HUES48 (cell line): ENCODE data around the gene ZSCAN21.

ENCODE experiments used
- H3K27ac ChIP-seq: one replicate; pipeline ENCODE4 v1.7.0; 2013; ENCODE audit warnings: low read depth, low read length, inconsistent platforms
- H3K27me3 ChIP-seq: 2 replicates; pipeline ENCODE4 v1.6.1; 2013; ENCODE audit warnings: mild to moderate bottlenecking, low read length; ENCODE audit not compliant: control insufficient read depth, insufficient read depth
- H3K36me3 ChIP-seq: 2 replicates; pipeline ENCODE4 v1.6.1; 2013; ENCODE audit warnings: low read length; ENCODE audit not compliant: control insufficient read depth, insufficient read depth
- H3K4me1 ChIP-seq: 2 replicates; pipeline ENCODE4 v1.6.1; 2013; ENCODE audit warnings: mild to moderate bottlenecking, low read length; ENCODE audit not compliant: control insufficient read depth, insufficient read depth
- H3K4me3 ChIP-seq: 2 replicates; pipeline ENCODE4 v1.5.1; 2013; ENCODE audit warnings: mild to moderate bottlenecking, low read depth, low read length
- H3K9ac ChIP-seq: 2 replicates; pipeline ENCODE4 v1.6.1; 2013; ENCODE audit warnings: mild to moderate bottlenecking, low read depth, low read length, moderate library complexity
- H3K9me3 ChIP-seq: 2 replicates; pipeline ENCODE4 v1.6.1; 2013; ENCODE audit warnings: low read length; ENCODE audit not compliant: control insufficient read depth, insufficient read depth

Gene ZSCAN21

DNA sequence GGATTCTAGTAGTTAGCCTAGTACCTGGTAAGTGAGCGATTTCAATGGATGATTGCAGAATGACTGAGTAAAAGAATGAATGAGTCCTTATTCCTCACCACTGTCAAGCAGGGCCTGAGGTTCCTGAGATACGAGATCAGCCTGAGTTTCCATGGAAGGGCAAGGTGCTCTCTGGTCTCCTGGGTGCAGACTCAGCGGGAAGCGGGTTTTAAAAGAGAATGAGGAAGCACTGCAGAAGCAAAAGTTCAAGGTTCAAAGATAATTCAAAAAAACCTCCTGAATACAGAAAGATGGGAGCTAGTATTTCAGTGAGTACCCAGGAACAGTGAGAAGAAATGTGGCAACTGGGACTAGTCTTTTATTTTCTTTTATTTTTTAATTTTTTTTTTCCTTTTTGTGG, 27.6 kb downstream of the ZSCAN21 start:
- H3K9ac ChIP-seq = no peak overlapping the region
- no peak overlapping the region for H3K27ac ChIP-seq
- no peak overlapping the region for H3K4me3 ChIP-seq
- H3K9me3 ChIP-seq = peaks cover 32% of the 10 kb centered on the region
- 0 out of 2 replicates have a peak, but pooled peaks cover 3% of the 10 kb centered on the region for H3K4me1 ChIP-seq
- H3K27me3 ChIP-seq = no peaks in the 10 kb centered on the region
- peaks cover 79% of the 10 kb centered on the region for H3K36me3 ChIP-seq

DNA sequence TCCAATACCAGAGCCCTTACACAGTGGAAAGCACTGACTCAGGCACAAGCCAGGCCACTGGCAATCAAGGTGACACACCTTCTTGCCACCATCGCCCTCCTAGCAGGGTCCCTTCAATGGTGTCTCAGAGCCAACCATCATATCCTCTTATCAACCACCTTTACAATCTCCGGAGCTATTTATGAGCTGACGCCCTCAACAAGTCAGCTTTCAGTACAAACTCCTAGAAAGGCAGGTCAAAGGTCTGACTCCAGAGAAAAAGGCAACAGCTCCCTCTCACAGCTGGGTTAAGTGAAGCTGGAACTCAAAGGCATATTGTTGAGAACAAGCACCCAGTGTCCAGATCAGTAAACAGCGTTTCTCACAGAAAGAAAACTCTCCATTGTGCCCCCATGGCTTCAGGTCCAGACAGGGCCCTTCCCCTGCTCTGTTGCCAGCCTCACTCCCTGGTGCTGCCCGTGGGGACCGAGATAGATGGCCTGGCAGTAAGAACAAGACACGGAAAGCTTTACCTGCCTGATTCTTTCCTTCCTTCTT, 29.5 kb downstream of the ZSCAN21 start:
- no peaks in the 10 kb centered on the region for H3K27me3 ChIP-seq
- peaks cover 60% of the 10 kb centered on the region for H3K36me3 ChIP-seq
- H3K27ac ChIP-seq = peak overlapping the region; percentile 18
- H3K9ac ChIP-seq = no peak overlapping the region
- H3K9me3 ChIP-seq = peaks cover 13% of the 10 kb centered on the region
- H3K4me1 ChIP-seq = peaks cover 13% of the 10 kb centered on the region
- H3K4me3 ChIP-seq = no peak overlapping the region

DNA sequence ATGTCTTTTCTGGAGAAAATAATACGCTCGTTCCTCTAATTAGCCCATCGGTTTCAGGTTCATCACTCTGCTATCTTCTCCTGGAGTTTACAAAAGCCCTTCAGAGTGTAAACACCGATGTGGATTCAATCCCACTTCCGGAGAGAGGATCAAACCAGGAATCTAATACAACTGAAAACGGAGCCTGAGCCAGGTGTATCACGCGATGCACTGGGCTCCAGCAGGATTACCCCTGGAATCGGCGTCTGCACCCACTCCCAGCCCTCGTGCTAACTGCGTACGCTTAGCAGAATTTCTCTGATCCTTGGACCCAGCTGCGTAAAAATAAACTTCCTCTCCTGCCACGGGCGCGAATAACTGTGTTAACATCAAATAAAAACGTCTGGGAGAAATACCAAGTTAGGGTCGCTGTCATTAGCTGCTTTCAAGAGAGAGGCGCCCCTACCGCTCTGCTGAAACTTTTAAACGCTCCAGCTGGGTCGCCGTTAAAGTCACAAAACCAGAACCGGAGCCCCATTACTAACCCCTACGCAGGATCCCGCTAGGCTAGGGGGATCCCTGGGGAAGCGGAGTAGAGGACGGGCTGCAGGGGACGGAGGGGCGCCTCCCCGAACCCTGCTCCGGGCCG, 31.4 kb downstream of the ZSCAN21 start:
- Histone ChIP-seq H3K27ac (peak overlapping the region; percentile 88), H3K9ac (peak overlapping the region; percentile 93), H3K4me1 (peaks cover 13% of the 10 kb centered on the region), H3K9me3 (no peaks in the 10 kb centered on the region; the same call in 1 of the 2 replicates), H3K4me3 (peak overlapping the region; percentile 88), H3K36me3 (peaks cover 40% of the 10 kb centered on the region), H3K27me3 (no peaks in the 10 kb centered on the region)

DNA sequence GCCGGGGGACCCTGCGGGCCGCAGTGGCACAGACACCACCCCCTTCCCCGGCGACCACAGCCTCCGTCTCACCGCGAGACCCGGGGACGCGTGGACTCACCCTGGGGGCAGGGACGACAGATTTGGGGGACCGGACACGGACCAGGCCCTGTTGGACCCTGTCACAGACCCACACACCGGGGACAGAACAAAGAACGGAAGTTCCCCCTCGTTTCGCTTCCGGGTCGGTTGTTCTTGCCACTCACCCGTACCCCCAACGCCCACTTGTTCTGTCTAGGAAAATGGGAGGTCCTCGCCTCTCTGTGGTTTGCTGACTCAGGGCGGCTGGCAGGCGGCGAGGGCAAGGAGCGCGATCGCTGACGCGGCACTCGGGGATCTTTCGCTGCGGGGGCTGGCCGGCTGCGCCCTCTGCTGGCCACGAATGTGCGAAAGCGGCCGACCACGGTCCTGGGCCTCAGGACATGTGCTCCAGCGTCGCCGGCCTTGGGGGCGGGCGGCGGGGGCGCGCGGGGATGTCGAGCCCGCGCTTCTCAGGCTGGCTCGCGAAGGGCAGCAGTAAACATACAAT, 32.0 kb downstream of the ZSCAN21 start, which contains the start of gene ZNF3:
Gene ZNF3 (minus strand): TSS at position 189 of the 568 bp plus-strand sequence. CDS start 4,366 bp downstream, outside the sequence.
- Histone ChIP-seq H3K9me3 (no peaks in the 10 kb centered on the region; the same call in 1 of the 2 replicates), H3K9ac (peak within 1 kb of the TSS; percentile 93), H3K4me3 (peak within 1 kb of the TSS; percentile 88), H3K36me3 (peaks cover 34% of the 10 kb centered on the region), H3K27ac (peak within 1 kb of the TSS; percentile 88), H3K27me3 (no peaks in the 10 kb centered on the region), H3K4me1 (peaks cover 13% of the 10 kb centered on the region)

DNA sequence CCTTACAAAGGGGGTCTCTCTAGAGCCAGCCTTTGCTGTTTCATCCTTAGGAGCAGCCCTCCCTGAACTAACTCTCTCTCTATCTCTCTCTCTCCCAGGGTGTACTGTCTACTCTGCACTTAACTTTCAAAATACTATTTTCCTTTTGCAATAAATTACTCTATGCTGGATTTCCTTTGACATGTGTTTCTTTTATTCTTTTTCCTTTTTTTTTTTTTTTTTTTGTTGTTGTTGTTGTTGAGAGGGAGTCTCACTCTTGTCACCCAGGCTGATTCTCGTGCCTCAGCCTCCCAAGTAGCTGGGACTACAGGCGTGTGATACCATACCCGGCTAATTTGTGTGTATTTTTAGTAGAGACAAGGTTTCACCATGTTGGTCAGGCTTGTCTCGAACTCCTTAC, 33.4 kb downstream of the ZSCAN21 start:
- H3K9me3 ChIP-seq = no peaks in the 10 kb centered on the region
- peak overlapping the region; percentile 88 for H3K4me3 ChIP-seq
- peak overlapping the region; percentile 88 for H3K27ac ChIP-seq
- H3K36me3 ChIP-seq = peaks cover 21% of the 10 kb centered on the region
- H3K27me3 ChIP-seq = no peaks in the 10 kb centered on the region
- H3K4me1 ChIP-seq = peaks cover 16% of the 10 kb centered on the region
- peak overlapping the region; percentile 60; the same call in 1 of the 2 replicates for H3K9ac ChIP-seq

DNA sequence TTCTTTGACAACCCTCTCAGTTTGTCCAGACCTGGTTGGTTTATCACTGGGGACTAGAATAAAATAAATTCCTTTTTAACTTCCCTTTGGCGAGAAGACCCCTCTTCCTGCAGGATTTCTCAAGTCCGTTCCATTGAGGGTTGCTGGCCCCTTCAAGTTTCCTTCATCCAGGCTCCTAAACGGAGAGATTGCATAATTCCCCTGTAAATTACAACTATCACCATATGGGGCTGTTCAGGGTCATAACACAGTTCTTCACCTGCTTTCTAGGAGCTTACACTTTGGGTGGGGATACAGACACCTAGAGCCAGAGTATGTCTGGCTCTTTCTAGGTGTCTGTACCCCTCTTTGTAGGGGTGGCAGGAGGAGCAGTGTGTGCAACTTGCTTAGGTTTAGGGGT, 35.9 kb downstream of the ZSCAN21 start:
- Histone ChIP-seq H3K9ac (no peak overlapping the region), H3K4me1 (peaks cover 17% of the 10 kb centered on the region), H3K36me3 (peaks cover 4% of the 10 kb centered on the region), H3K27me3 (no peaks in the 10 kb centered on the region), H3K27ac (no peak overlapping the region), H3K4me3 (no peak overlapping the region), H3K9me3 (no peaks in the 10 kb centered on the region)

DNA sequence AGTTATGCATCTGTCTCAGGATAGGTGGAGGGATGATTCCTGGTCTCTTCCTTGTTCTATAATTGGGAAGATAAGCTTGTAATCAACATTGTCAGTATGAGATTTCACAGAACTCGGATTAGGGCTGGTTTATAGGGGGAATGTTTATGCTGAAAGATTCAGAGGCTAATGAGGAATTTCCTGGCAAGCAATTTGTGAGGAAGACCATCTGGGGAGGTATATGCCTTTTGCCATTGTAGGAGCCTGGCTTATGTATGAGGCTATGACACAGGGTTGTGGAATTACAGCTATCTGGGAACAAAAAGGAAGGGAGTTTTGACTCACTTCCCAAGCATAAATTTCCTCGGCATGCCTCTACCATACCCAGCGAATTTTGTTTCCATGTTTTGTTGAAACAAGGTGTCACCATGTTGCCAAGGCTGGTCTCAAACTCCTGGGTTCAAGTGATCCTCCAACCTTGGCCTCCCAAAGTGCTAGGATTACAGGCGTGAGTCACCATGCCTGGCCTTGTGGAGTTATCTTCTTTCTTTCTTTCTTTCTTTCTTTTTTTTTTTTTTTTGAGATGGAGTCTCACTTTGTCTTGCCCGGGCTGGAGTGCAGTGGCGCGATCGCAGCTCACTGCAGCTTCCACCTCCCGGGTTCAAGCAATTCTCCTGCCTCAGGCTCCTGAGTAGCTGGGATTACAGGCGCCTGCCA, 37.6 kb downstream of the ZSCAN21 start:
- Histone ChIP-seq H3K27me3 (no peaks in the 10 kb centered on the region), H3K4me3 (no peak overlapping the region), H3K4me1 (peaks cover 17% of the 10 kb centered on the region), H3K9ac (no peak overlapping the region), H3K36me3 (peaks cover 21% of the 10 kb centered on the region), H3K27ac (peak overlapping the region; percentile 91), H3K9me3 (no peaks in the 10 kb centered on the region)

DNA sequence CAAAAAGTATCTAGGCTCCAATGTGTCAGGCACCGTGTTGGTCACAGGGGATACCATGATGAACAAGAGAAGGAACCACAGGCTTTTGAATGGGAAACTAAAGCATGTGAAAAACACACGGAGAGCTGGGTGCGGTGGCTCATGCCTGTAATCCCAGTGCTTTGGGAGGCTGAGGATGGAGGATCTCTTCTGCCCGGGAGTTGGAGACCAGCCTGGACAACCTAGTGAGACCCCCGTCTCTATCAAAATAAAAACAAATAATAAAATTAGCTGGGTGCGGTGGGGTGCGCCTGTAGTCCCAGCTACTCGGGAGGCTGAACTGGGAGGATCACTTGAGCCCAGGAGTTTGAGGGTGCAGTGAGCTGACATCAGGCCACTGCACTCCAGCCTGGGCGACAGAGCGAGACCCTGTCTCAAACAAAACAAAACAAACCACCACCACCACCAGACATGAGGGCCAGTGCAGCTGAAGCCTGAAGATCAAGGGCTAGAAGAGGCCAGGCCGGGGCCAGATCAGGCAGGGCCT, 38.6 kb downstream of the ZSCAN21 start:
- peaks cover 11% of the 10 kb centered on the region for H3K4me1 ChIP-seq
- H3K4me3 ChIP-seq = peak overlapping the region; percentile 95
- H3K27ac ChIP-seq = peak overlapping the region; percentile 91
- no peaks in the 10 kb centered on the region for H3K9me3 ChIP-seq
- H3K9ac ChIP-seq = peak overlapping the region; percentile 61
- H3K36me3 ChIP-seq = peaks cover 30% of the 10 kb centered on the region
- H3K27me3 ChIP-seq = no peaks in the 10 kb centered on the region

DNA sequence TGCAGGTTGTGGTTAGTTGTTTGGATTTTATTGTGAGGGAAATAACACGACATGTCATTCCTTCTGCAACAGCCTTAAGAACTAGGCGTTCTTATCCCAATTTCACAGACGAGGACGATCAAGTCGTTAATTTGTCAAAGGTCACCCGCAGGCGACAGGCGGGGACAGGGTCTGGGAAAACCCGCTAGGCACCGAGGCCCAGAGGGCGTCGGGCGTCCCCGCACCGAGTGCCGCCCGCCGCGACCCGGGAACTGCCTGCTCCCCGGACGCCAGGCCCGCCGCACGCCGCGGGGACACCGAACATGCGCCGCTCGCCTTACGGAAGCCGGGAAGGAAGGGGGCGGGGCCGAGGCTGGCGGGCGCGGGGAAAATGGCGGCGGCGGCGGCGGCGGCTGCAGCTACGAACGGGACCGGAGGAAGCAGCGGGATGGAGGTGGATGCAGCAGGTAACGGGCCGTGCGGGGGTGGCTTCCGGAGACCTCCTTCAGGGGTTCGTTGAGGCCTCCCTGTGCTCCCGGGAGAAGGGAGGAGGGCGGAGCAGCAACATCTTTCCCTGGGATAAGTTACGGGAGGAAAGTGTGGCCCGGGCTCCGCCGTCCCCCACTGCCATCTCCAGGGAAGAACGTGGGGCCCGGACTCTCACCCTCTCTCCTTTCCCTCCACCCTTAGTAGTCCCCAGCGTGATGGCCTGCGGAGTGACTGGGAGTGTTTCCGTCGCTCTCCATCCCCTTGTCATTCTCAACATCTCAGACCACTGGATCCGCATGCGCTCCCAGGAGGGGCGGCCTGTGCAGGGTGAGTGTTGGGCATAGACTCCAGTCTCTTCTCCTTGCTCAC, 39.3 kb downstream of the ZSCAN21 start, which contains the start of gene COPS6:
Gene COPS6 (plus strand): TSS at position 349 of the 837 bp plus-strand sequence. CDS start 22 bp downstream, at position 371.
- Histone ChIP-seq H3K4me3 (peak within 1 kb of the TSS; percentile 95), H3K36me3 (peaks cover 37% of the 10 kb centered on the region), H3K9me3 (no peaks in the 10 kb centered on the region), H3K27ac (peak within 1 kb of the TSS; percentile 91), H3K27me3 (no peaks in the 10 kb centered on the region), H3K9ac (peak within 1 kb of the TSS; percentile 91), H3K4me1 (peaks cover 7% of the 10 kb centered on the region; the same call in 1 of the 2 replicates)
